Measurements from ENCODE around the gene MIPOL1. TPM values are rescaled to one million over a fixed set of nuclear protein-coding genes. Genes with fewer than 3 reads are reported as not detected.

The MIPOL1 gene
- total and polyA plus RNA-seq, 2 donors from 2014 or later = 4.4 to 14.8 TPM

GRCh38 chr14:37399517-37399916, 201.8 kb downstream of the MIPOL1 start:
- no peak overlapping the region for H3K27ac ChIP-seq (ENCODE audit: low read depth in 2 of 2, low read length in 2 of 2)
- FAIRE-seq (no peak), DNase-seq (no peak)
- TF ChIP-seq, protein P1, sequence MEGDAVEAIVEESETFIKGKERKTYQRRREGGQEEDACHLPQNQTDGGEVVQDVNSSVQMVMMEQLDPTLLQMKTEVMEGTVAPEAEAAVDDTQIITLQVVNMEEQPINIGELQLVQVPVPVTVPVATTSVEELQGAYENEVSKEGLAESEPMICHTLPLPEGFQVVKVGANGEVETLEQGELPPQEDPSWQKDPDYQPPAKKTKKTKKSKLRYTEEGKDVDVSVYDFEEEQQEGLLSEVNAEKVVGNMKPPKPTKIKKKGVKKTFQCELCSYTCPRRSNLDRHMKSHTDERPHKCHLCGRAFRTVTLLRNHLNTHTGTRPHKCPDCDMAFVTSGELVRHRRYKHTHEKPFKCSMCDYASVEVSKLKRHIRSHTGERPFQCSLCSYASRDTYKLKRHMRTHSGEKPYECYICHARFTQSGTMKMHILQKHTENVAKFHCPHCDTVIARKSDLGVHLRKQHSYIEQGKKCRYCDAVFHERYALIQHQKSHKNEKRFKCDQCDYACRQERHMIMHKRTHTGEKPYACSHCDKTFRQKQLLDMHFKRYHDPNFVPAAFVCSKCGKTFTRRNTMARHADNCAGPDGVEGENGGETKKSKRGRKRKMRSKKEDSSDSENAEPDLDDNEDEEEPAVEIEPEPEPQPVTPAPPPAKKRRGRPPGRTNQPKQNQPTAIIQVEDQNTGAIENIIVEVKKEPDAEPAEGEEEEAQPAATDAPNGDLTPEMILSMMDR (IDR thresholded peaks at IDR 0.05; ENCODE audit: borderline replicate concordance, extremely low read depth, insufficient read depth) = no peak
- H3K27me3 ChIP-seq (ENCODE audit: control insufficient read depth, insufficient read depth, low read length) = no peaks in the 10 kb centered on the region
- H3K4me3 ChIP-seq (ENCODE audit: low read length in 3 of 3) = no peak overlapping the region
- intact Hi-C loops (cut with DNase I) = no loop called here
- no peaks in the 10 kb centered on the region for H3K36me3 ChIP-seq (ENCODE audit: control insufficient read depth in 2 of 3, insufficient read depth in 3 of 3, low read length in 3 of 3)
- no peaks in the 10 kb centered on the region for H3K4me1 ChIP-seq (ENCODE audit: control insufficient read depth in 2 of 3, insufficient read depth in 2 of 3, low read depth in 1 of 3, low read length in 3 of 3)
- H3K9me3 ChIP-seq (ENCODE audit: control insufficient read depth in 2 of 3, insufficient read depth in 1 of 3, low read length in 3 of 3) = peaks cover 0 to 4% (median 2%) of the 10 kb centered on the region in 3 donors
- H3K9ac ChIP-seq (ENCODE audit: low read length in 3 of 3) = no peak overlapping the region

DNA sequence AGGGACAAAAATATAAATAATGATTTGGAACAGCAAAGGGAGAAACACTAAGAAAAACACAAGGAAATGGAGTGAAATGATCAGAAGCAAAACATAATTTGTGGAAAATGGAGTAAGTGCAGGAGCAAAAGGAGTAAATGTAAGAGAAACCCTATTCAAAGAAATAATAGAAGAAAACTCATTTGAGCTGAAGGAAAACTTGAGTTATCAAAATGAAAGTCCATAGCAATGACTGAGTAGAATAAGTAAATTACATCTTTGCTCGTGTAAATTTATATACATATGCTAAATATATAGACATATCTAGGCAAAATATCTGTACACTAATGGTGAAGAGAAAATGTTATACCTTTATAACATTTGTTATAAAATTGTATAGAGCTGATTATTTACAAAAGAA, 203.4 kb downstream of the MIPOL1 start:
- Histone ChIP-seq H3K9me3 (ENCODE audit: control insufficient read depth in 2 of 3, insufficient read depth in 1 of 3, low read length in 3 of 3) (no peaks in the 10 kb centered on the region), H3K27ac (ENCODE audit: low read depth in 2 of 2, low read length in 2 of 2) (no peak overlapping the region), H3K4me1 (ENCODE audit: control insufficient read depth in 2 of 3, insufficient read depth in 2 of 3, low read depth in 1 of 3, low read length in 3 of 3) (no peaks in the 10 kb centered on the region), H3K4me3 (ENCODE audit: low read length in 3 of 3) (no peak overlapping the region), H3K36me3 (ENCODE audit: control insufficient read depth in 2 of 3, insufficient read depth in 3 of 3, low read length in 3 of 3) (no peaks in the 10 kb centered on the region), H3K9ac (ENCODE audit: low read length in 3 of 3) (no peak overlapping the region), H3K27me3 (ENCODE audit: control insufficient read depth, insufficient read depth, low read length) (no peaks in the 10 kb centered on the region)
- DNase-seq = no peak
- TF ChIP-seq, protein P1 (IDR thresholded peaks at IDR 0.05; ENCODE audit: borderline replicate concordance, extremely low read depth, insufficient read depth) = no peak
- no peak for FAIRE-seq
- intact Hi-C loops (cut with DNase I) = no loop called here

GRCh38 chr14:37403626-37404025, 205.9 kb downstream of the MIPOL1 start:
- H3K4me3 ChIP-seq (ENCODE audit: low read length in 3 of 3) = no peak overlapping the region
- no peak for DNase-seq
- no peaks in the 10 kb centered on the region for H3K4me1 ChIP-seq (ENCODE audit: control insufficient read depth in 2 of 3, insufficient read depth in 2 of 3, low read depth in 1 of 3, low read length in 3 of 3)
- H3K9ac ChIP-seq (ENCODE audit: low read length in 3 of 3) = no peak overlapping the region
- no peak overlapping the region for H3K27ac ChIP-seq (ENCODE audit: low read depth in 2 of 2, low read length in 2 of 2)
- intact Hi-C loops (cut with DNase I) = no loop called here
- no peaks in the 10 kb centered on the region for H3K27me3 ChIP-seq (ENCODE audit: control insufficient read depth, insufficient read depth, low read length)
- FAIRE-seq = no peak
- no peaks in the 10 kb centered on the region for H3K9me3 ChIP-seq (ENCODE audit: control insufficient read depth in 2 of 3, insufficient read depth in 1 of 3, low read length in 3 of 3)
- TF ChIP-seq, protein P1 (IDR thresholded peaks at IDR 0.05; ENCODE audit: borderline replicate concordance, extremely low read depth, insufficient read depth) = no peak
- no peaks in the 10 kb centered on the region for H3K36me3 ChIP-seq (ENCODE audit: control insufficient read depth in 2 of 3, insufficient read depth in 3 of 3, low read length in 3 of 3)

GRCh38 chr14:37406095-37406494, 208.4 kb downstream of the MIPOL1 start:
- FAIRE-seq (no peak), DNase-seq (no peak)
- intact Hi-C loops (cut with DNase I) = no loop called here
- Histone ChIP-seq H3K9ac (ENCODE audit: low read length in 3 of 3) (no peak overlapping the region), H3K27me3 (ENCODE audit: control insufficient read depth, insufficient read depth, low read length) (no peaks in the 10 kb centered on the region), H3K4me3 (ENCODE audit: low read length in 3 of 3) (no peak overlapping the region), H3K36me3 (ENCODE audit: control insufficient read depth in 2 of 3, insufficient read depth in 3 of 3, low read length in 3 of 3) (no peaks in the 10 kb centered on the region), H3K9me3 (ENCODE audit: control insufficient read depth in 2 of 3, insufficient read depth in 1 of 3, low read length in 3 of 3) (no peaks in the 10 kb centered on the region), H3K27ac (ENCODE audit: low read depth in 2 of 2, low read length in 2 of 2) (no peak overlapping the region), H3K4me1 (ENCODE audit: control insufficient read depth in 2 of 3, insufficient read depth in 2 of 3, low read depth in 1 of 3, low read length in 3 of 3) (no peaks in the 10 kb centered on the region)
- TF ChIP-seq, protein P1 (IDR thresholded peaks at IDR 0.05; ENCODE audit: borderline replicate concordance, extremely low read depth, insufficient read depth) = no peak
